ENCODE data around the gene DYRK3.
"Not testable (repeated sequence)": the region's sequence is repeated elsewhere in the genome, so short reads cannot be mapped to it uniquely, and the experiment has no call there.

DYRK3 gene

DNA sequence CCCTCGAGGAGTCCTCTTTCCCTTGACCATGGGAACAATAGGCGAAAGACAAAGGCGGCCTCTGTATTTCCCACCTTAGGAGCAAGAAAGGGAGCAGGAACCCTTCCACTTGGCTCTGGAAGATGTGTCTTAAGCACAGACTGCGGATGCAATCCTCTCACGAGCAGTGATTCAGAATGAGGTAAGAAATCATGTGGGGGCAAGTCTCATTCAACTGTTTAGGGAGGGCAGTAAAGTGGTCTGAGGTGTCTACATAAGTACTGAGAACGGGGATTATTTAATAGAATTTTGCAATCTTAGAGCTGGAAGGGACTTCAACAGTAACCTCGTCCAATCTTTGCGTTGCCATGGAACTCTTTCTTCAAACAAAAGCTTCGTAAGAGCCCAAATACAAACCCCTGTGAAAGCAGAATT is 1.6 kb upstream of the DYRK3 start:
- no peak for DNase-seq

DNA sequence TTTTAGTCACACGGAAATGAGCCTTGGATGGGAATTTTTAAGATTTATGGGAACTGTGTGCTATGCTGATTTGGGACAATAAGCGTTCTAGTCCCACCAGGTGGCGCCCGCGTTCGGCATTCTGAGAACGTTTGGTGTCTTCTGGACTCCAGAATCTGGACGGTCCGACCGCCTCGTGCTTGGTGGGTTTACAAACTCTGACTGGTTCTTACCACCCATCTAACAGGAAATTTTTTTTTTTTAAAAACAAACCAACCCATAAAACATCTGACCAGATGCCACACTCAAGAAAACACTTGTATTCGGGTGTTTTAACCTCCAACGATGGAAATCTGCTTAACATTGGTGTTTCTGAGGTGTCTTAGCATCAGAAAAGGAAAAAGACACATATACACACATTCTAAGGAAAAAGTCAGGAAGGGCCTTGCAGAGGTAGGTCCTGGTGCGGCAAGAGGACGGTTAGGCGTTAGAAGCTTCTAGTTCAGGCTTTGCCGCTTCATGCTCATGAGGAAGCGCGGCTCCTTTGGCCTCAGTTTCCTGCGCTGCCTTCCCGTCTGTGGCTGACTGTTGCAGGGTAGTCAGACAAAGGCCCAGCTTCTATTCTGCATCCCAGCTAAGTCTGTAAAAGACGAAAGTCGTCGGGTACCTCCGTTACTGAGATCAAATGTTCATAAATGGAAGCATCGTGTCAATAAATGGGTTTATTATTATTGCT is 814 bp upstream of the DYRK3 start:
- peak; percentile 79 for DNase-seq

DNA sequence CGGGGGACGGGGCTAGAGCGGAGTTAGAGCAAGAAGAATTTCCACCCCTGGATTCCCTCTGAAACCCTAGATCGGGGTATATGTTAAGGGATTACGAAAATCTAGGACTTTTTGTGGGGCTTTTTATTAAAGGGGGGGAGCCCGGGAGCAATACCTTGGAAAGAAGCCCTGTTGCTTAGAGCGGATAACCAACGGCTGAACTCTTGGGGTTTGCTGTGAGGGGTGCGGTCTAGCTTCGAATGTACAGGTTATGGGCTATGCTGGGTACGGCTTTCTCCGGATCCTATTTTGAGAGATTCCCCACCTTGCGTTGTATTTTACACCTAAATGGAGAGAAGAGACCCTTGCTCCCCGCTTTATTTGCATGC is 626 bp downstream of the DYRK3 start:
- DNase-seq = peak; percentile 3

DNA sequence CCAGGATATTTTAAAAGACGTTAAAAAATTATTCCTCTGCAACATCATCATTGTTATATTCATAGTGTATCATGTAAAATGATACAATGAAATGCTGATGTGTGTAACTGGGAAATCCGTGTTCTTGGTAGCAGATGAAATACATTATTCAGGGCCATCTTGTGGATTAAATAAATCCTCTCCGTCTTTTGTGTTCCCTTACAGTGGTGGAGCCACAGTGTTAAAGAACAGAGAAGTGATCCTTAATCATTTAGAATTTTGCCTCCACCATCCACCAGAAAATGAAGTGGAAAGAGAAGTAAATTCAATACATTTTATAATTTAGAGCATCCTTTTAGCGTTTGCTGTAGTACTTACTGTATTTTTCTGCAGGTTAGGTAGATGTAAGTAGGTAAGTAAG is 1.3 kb downstream of the DYRK3 start:
- DNase-seq = no peak

DNA sequence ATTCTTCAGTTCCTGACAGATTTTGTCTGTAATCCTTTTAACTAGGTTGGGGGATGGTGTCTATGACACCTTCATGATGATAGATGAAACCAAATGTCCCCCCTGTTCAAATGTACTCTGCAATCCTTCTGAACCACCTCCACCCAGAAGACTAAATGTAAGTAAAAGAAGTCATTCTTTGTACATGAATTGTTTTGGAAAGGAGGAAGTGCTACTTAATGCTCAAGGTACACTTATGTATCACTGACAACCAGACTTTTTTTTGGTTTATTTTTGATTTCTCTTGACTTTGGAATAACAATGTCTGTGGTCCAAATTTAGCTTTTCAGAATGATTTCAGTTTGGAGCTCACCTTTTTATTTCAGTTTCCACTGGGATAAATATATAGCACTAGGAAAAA is 2.3 kb downstream of the DYRK3 start:
- DNase-seq = no peak

DNA sequence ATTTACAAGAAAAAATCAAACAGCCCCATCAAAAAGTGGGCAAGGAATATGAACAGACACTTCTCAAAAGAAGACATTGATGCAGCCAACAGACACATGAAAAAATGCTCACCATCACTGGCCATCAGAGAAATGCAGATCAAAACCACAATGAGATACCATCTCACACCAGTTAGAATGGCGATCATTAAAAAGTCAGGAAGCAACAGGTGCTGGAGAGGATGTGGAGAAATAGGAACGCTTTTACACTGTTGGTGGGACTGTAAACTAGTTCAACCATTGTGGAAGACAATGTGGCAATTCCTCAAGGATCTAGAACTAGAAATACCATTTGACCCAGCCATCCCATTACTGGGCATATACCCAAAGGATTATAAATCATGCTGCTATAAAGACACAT is 6.7 kb downstream of the DYRK3 start:
- not testable (repeated sequence) for DNase-seq

DNA sequence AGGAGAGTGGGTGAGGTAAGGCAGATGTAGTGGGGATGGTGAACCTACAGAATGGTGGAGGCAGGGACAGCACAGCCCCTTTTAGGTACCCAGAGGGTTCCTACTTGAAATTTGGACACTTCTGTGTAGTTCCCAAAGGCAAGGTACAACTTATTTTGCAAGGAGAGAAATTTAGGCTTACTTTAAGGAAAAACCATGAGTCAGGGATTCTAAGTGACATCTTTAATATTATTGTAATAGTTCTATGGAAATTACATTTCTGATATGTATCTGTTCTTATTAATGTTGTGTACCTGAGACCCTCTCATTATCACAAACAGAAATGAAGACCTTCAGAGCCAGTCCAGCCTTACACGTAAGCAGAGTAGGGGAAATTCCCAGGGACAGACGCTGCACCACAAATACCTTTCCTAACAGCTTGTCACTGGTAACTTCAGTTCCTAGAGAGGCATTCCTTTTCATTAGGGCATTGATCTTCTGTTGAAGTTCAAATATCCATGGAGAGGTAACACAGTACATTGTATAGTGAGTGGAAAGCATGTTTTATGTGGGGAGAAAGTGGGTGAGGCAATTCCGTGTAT is 7.9 kb downstream of the DYRK3 start:
- DNase-seq = no peak

DNA sequence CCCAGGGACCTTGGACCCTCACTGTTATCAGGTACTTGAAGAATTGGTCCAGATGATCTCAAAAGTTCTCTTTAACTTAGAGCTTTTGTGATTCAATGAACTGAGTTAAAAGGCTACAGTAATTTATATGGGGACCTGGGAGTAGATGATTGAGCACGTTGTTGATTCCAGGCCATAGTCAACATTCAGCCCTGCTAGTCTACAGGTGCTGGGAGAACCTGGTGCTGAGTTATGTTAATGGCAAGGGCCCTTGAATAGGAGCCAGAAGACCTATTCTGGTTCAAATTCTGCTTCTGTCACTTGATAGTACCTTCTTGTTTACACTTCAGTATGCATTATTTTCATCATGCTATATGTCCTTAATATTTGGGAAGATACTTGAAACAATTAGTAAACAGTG is 11.2 kb downstream of the DYRK3 start:
- no peak for DNase-seq

DNA sequence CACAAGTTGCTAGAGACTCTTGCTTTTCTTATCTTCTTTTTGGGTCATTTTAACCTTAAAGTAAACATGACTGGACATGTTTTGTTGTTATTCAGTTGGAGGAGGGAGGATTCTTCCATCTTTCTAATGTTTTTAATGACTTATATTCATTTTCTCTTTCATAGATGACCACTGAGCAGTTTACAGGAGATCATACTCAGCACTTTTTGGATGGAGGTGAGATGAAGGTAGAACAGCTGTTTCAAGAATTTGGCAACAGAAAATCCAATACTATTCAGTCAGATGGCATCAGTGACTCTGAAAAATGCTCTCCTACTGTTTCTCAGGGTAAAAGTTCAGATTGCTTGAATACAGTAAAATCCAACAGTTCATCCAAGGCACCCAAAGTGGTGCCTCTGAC is 11.9 kb downstream of the DYRK3 start:
- no peak for DNase-seq

DNA sequence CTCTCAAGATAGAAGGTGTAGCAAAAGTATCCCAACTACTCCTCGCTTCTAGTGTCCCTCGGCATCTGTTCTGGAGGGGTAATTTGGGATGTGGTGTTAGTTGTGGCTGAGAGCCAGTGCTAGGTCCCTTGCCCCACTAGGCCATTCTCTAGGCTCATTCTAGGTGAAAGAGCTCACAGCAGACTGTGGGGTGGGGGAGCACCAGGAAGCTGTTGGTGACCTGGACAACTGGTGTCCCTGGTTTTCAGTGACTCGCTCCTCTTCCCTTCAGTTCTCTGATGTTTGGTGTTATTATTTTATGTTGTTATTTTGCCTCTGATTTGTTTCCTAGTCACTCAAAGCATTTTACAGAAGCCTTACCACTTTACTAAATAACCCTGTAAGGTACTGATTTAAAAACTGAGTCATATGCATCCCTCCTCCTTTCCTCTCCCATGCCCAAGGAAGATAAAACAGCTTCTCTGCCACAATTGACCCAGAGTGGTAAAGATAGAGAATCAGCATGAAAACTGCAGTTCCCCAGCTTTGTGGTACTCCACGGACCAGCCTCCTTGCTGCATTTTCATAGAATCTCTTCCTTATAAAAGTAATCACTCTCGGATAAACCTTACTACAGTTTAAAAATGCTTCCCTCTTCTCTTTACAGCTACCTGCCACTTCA is 14.1 kb downstream of the DYRK3 start:
- DNase-seq = no peak

DNA sequence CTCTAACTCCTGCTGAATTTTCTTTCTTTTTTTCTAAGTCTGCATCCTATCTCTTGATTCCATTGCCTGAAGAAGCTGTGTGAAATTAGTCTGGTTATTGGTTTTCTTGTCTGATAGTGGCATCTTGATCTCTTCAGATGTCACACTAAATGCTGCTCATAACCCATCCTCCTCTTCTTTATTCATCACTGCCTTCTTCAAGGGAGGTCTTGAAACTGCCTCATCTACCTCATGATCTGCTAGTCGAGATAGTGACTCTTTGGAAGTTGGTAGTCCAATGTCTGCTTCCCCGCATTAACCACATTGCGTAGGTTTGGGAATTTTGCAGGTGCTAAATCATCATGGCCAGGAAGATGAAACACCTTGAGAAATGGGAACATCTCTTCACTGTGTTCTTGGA is 15.7 kb downstream of the DYRK3 start:
- DNase-seq = no peak

DNA sequence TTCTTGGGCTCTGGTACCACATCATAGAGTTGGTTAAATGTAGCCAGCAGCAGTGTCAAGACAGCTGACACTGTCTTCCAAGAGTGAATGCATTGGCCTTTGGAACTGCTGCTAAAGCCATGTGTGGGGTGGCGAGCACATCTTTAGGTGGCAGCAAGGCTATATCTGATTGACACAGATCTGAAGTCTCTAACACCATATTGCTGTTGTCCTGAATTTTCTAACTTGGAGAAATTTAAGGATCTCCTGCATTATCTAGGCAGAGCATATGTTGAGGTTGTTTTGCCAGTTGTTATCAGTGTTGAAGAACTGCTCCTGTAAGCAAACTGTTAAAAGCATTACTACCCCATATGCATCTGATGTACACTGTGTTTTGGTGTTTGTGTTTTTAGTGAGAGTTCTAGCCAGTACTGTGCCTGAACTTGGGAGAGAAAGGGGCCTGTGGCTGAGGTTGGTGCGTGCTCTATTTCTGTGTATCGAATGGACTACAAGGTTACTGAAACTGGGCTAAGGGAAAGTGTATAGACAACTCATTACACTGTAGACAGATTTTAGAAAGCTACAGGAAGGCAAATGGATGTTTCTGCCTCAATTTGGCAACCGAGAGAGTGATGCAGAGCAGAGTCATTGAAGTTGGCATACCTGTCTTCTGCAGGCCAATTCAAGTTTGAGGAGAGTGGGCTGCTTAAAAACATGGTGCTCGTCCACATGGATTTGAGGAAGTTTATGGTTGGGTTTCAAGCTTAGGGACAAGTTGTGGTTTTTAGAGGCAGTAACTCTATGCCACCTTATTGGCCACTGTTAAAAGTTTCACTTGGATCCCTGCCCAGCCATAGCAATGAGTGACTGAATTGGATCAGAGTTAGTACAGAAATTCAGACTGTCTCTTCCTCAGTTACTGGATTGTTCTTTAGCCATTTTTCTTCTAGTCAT is 16.9 kb downstream of the DYRK3 start:
- DNase-seq = no peak

DNA sequence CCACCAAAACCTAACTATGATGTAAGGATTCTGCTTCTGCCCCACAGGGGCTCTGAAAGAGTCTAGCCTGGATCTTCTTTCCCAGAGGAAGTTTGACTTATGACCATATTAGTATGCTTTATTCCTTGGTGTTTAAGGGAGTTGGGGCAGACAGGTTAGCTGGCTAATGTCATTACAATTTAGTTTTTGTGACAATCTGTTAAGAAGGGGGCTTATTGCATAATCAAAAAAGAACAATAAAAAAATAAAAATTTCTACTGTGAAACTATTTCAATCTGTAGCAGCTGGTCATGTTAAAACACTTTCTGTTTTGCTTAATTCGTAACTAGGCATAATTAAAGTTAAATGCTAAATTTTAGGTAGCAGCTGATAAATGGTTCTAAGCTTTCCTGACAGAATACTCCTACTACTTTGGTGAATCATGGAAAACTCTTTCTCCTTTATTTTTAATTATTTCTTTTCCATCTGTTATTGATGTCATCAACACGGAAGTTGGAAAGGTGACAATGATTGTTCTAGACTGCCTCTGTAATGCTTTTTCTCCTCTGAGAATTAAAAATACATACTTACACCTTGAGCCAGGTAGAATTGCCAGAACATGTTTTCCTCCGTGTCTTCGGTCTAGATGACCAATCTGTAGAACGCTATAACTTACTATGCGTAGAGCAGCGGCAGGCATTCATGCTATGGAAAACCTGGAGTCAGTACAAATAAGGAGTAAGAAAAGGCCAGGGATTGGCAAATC is 18.6 kb downstream of the DYRK3 start:
- no peak for DNase-seq

DNA sequence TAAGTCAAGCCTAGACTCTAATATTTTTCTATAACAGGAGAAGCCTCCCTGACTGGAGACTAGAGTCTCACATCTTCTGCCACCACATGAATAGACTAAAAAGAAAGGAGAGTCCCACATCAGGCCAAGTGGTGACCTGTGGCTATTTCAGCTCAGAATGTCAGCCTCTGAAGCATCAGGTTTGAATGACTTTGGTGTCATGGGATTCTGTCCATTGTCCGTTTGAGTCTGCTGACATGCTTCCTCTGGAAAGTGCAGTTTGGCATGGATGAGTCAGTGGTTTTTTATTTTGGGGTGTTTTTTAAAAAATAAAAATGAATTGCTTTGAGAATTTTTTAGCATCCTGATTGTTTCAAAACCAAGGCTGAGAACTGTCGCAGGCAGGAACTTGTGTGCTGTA is 19.5 kb downstream of the DYRK3 start:
- DNase-seq = no peak

DNA sequence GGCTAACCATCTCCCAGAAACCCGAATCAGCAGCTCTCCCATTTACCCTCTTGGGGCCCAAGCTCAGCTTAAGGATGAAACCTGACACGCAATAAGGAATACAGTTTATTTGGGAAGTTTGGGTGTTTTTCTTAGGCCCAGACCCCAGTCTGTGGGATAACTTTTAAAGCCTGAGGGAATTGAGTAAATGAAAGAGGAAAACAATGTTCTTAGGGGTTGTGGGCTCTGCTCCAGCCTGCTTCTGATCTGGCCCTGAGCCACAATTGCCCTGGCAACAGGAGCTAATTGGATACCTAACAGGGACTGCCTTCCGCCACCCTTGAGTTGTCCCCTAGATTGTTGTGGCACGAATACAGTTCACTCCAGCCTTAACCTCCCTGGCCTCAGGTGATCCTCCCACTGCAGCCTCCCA is 20.1 kb downstream of the DYRK3 start:
- no peak for DNase-seq

DNA sequence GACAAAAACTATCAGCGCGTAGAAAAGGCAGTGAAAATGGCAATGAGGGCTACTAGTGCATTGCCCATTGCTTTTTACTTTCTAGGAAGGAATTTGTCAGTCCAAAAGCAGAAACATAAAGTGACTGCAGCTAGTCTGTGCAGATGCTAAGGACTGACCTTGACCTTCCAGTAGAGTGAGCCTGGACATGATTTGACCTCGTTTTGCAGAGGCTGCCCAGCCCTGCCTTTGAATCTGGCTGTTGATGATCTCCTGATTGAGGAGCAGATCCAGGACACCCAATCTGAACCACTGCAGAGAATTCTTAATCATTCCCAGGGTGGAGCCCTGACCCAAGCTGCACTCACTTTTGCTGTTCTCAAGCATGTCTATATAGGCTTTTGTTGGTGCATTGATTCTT is 21.6 kb downstream of the DYRK3 start:
- no peak for DNase-seq

DNA sequence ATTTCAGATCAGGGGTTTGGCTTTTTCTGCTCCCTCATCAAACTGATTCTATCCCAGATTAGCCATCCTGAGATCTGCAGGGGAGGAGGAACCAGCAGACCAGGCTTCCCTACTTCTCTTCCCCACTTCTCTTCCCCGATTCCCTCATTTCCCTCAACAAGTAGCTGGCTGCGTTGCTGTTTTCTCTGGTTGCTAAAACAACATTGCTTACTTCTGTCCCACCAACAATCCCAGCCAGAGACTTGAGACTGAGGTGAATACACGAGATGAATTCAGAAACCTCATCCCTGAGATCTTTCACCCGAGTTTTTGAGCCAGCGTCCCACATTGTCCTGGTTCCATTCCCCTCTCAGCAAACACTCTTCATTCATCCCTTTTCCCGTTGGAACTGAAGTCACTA is 22.4 kb downstream of the DYRK3 start:
- DNase-seq = no peak

DNA sequence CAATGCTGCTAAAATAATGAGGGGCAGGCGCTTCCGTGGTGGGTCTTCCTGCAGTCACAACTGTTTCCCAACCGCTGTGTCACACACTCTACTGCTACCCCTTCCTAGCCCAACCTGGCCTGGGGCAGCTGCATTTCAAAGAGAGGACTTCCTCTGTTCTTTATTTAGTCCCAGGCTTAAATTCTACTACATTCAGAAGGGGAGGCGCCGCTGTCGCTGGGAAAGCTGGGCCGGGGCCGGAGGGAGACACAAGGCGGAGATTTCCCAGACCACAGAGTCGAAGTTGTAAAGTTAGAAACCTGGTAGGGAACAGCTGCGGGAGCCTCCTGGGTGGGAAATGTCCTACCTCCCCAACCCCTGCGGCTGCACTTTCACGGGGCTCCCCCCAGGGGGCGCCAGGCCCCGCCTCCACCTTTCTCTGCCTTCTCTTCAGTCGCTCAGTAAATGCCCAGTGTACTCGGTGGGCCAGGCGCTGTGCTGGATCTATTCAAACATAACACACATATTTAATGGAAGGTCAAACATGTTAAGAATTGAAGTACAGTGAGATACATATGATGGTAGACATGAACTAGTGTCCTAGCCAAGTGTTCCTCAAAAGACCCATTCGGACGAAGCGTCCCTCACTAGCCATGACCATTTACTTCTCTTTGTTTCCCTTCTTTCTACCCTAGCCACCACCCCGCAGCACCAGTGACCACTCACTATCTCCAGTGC is 23.1 kb downstream of the DYRK3 start:
- DNase-seq = peak; percentile 59

DNA sequence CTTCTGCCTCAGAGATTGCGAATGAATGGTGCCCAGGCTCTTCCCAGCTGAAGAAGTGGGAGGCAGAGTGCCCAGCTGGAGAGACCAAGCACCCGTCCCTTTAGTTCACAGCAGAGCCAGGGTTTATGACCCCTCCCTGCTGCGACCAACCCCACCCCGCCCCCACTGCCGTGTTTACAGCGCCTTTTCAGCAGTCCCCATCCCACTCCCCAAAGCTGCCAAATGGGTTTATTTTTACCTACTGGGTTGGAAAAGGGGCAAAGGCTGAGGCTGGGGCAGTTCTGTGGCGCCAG is 23.6 kb downstream of the DYRK3 start:
- no peak for DNase-seq

DNA sequence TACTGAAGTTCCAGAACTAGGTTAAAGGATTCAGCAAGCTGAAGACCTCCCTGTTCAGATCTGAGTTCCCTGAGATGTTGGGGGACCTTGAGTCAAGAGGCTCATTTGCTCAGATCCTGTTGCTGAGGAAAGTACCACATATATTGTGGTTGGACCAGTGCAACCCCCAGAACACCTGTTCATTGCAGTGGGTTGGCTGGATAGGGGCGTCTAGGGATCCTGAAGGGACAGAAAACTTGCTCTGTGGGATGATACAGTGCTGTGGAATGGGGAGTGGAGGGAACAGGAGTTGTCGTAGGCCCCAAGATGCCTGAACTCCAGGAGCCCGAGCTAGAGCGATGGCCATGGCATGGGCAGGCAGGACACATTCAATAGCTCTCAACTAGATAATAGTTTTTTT is 24.8 kb downstream of the DYRK3 start:
- no peak for DNase-seq

DNA sequence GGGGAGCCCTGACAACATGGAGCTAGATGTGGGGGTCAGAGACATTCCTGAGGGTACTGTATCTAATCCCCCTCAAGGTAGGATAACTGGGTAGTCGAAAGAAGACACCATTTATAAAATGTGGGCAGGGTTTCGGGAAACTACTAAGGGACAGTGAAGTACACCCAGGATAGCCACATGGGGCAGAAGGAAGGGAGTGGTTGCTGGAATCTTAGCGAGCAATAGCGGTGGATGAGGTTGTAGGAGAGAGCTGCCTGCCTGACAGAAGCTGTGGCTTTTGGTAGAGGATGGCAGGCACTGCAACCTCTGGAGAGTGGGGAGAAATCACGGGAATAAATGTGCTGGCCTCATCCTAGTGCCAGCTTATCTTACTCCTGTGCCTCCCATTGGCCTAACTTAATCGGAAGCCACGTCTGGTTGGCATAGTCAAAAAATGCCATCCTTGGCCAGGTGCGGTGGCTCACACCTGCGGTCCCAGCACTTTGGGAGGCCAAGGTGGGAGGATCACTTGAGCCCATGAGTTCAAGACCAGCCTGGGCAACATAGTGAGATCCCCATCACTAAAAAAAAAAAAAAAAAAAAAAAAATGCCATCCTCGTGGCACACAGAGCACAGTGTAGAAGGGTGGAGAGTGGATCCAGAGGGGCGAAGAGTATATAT is 26.0 kb downstream of the DYRK3 start:
- DNase-seq = no peak

All from CD4-positive, alpha-beta T cell treated with Interleukin-6 for 4 hours (primary cell).